GM12874 (cell line): ENCODE results near the gene POLDIP2.

Experiments used
- TF ChIP-seq, protein P1 (sequence below): IDR thresholded peaks from 2 replicates; pipeline ENCODE4 v1.5.1; 2011; ENCODE audit warnings: low read depth, mild to moderate bottlenecking, control low read depth, low read length, moderate library complexity; ENCODE audit not compliant: insufficient read depth

Gene POLDIP2

DNA sequence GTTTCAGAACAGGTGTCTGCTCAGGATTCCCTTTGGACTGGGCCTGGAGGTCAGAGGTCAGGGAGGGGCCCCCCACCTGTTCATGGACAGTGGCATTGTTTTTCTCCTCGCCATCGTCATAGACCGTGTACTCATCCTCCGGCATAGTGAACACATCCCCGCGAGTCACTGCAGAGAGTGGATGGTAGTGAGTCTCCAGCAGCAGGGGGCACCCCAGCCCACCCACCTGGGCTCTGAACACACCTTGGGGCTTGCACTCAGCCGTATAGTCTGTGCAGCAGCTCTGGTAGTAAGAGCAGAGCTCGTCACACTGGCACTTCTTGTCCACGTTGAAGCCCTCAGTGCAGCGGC is 12.3 kb upstream of the POLDIP2 start:
- TF ChIP-seq, protein P1, sequence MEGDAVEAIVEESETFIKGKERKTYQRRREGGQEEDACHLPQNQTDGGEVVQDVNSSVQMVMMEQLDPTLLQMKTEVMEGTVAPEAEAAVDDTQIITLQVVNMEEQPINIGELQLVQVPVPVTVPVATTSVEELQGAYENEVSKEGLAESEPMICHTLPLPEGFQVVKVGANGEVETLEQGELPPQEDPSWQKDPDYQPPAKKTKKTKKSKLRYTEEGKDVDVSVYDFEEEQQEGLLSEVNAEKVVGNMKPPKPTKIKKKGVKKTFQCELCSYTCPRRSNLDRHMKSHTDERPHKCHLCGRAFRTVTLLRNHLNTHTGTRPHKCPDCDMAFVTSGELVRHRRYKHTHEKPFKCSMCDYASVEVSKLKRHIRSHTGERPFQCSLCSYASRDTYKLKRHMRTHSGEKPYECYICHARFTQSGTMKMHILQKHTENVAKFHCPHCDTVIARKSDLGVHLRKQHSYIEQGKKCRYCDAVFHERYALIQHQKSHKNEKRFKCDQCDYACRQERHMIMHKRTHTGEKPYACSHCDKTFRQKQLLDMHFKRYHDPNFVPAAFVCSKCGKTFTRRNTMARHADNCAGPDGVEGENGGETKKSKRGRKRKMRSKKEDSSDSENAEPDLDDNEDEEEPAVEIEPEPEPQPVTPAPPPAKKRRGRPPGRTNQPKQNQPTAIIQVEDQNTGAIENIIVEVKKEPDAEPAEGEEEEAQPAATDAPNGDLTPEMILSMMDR, result no peak

DNA sequence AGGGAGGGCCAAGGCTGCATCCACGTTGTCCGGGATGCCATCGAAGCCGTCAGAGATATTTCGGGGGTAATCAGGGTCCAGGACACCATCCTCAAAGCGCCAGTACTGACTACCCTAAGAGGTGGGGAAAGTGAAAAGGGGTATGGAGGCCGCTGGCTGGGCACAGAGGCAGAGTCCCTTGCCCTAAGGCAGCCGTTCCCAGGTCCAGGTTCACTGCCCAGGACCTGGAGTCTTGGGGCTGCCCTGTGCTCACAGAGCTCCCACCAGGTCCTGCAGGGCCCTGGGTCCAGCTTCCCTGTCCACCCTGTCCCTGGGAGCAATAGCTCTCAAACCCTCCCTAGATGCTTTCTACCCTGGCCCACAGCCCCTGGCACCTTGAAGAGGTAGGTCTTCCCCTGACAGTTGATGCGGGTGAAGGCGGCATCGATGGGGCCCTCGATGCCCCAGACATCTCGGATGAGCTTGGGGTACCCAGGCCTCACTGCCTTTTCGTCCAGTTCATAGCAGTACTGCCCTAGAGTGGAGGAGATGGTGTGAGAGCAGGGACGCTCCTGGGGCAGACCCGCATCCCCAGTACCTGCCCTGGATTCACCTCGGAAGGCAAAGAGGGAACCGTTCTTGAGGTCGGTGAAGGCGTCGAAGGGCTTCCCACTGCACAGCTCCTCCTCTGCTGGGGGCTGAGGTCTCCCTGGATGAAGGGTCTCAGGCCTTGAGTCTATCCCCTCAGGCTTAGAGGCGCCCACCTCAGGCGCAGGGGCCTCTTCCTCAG is 11.8 kb upstream of the POLDIP2 start:
- TF ChIP-seq, protein P1, result no peak

DNA sequence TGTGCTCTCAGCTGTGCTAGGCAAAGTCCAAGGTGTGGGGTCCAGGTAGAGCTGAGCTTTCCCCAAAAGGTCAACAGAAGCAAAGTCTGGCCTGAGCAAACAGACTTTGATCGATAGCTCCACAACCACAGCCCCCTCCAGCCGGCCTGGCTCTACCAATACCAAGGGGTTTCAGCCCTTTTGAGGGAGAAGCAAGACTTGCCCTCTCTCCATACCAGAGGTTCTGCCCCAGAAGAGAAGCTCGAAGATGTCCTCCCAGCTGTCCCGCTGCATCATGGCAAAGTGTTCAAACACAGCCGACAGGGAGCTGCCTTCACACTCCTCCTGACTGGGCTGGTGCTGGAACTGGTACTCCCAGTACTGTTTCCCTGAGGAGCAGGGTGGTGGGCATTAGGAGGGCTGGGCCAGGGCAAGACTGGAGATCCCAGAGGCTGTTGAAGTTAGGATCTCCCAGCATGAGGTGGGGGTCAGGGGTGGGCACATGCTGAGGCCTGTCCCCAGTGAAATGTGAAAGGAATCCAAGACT is 11.0 kb upstream of the POLDIP2 start:
- TF ChIP-seq, protein P1, result no peak

DNA sequence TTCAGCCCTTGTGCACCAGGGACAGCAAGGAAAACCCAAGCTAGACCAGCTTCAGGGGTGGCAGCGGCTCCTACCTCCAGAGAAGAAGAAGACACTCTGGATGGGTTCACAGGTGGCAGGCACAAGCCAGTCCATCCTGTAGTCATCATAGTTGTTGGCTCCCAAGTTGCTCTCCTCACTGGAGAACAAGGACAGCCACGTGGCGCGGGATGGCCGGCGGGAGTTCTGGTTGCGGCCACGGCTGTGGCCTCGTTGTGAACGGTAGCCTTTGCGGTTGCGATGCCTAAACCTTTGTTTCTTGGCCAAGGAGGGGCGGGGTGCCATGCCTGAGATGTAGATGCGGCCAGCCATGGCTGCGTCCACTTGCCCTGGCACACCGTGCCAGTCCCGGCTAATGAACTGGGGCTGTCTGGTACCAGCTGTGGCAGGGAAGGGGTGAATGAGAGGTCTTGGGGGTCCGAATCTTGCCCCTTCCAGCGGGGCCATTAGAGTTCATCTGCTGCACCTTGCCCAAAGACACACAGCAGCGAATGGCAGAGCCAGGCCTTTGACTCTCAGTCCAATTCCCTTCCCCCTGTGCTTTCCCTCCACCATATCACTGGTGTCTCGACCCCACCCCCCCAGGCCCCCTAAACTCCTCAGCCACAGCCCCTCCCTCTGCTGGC is 10.4 kb upstream of the POLDIP2 start:
- TF ChIP-seq, protein P1, result no peak

DNA sequence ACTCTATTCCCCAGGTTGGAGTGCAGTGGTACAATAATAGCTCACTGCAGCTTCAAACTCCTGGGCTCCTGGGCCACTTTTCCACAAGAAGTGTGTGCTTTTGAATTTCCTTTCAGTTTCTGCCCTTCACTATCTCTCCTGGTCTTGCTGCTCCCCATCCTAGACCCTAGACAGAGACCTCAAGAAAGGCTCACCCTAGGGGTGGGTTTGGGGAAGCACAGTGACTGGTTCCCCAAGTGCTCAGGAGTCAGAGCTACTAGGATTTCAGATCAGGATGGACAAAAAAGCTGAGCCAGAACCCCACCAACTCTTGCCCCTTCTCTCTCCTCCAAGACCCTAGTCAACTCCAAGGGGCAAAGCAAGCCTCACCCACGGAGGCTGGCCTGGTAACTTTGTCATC is 9.3 kb upstream of the POLDIP2 start:
- TF ChIP-seq, protein P1, result no peak

DNA sequence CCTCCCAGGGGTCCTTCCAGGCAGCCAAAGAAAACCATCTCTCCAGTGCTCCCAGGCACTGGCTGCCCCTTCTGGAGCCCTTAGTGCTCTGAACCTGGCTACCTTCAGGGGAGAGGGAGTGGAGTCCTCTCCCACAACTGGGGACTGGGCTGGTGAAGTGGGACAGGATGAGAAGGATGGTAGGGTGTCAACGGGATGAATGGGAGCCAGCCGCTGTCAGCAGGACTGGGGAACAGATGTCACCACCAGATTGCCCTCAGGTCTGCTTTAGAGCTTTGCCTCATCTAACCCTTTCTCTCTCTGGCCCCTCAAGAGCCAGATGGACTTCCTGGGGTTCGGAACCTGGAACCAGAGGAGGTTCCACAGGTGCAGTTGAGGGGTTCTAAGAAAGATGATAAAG is 8.2 kb upstream of the POLDIP2 start:
- TF ChIP-seq, protein P1, result no peak

DNA sequence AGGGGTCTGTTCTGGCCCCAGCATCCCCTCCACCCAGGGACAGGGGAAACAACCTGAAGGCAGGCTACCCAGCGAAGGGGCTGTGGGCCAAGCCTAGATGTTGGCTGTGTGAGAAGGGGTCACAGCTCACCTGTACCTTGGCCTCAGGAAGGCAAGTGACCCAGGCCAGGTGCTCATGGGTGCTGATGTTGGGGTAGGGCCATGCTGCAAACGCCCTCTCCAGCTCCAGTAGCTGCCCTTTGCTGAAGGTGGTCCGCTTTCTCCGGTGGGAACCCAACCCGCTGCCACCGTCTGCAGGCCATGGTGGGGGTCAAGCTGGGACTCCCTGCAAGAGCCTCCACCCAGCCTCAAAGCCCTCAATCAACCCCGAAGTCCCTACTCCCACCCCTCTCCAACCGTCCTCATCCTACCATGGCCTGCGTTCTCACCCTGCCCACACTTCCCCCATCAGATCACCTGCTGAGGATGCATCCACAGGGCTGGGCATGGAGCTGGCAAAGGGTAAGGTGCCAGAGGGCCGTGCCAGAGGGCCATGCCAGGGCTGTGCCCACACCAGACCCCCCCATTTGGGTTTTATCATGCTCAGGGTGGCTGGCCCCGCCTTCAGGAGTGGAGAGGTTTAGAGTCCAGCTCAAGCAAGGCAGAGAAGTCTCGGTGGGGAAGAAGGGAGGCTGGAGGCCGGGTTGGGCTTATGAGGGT is 7.5 kb upstream of the POLDIP2 start, which contains the start of gene SEBOX:
SEBOX (minus strand) TSS at position 535 of the 699 bp plus-strand sequence; CDS start at position 487, 48 bp downstream.
- TF ChIP-seq, protein P1, result no peak
